ENCODE measurements around the gene TIPRL. TPM values are rescaled to one million over a fixed set of nuclear protein-coding genes. Genes with fewer than 3 reads are reported as not detected.

TIPRL gene
- total and polyA plus RNA-seq, 9 of the 15 experiments (the other 6 are each of a cell fraction or from before 2014, with no cell fraction given) = 41.4 to 90.2 (median 69.9) TPM

DNA sequence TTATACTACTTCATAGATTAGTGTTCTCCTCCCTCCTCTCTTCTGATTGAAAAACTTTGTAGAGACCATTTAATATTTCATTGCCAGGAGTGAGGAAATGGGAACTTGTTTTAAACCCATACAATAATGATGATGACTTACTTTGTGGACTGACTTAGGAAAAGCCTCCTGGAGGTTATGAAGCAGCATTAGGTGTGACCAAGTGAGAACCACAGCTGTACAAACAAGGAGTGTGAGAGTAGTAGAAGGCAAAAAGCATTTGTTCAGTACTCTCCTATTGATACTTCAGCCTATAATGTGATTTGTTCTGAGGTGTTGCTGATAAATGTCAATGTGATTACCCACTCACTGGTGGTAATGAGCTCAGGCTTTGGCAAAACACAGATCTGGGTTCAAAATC, 8.4 kb downstream of the TIPRL start:
- ChIA-PET CTCF (ENCODE audit: low intra/inter-chr PET ratio) (no interaction called here), POLR2A (interaction anchor here (1.1 to 1.2 kb wide), 3 partner anchors 31 to 55 kb away, joined by 3 to 6 read pairs (median 3); no protein-coding TSS in a partner anchor)
- DNase-seq (ENCODE audit: extremely low read depth in 1 of 4, low spot score in 3 of 4) = no peak

DNA sequence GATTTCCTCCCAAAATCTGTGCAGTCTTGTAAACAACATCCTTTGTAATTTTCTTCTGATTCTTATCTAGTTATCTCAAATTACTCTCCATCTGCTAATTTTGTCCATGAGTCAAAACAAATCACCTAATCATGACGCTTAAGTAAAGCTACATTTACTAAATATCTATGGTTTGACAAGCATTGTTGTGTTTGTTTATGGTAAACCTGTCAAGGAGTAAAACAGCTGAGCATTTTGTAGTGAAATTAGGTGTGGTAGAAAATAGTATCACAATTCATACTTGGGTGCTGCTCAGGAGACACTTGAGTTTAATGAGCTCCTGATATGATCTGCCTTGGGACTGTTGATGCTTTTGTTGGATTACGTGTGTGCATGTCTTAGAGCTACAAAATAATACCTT, 11.6 kb downstream of the TIPRL start:
- no peak overlapping the region for H3K27ac ChIP-seq (ENCODE audit: extremely low read depth, low read depth, low read length)
- no peak overlapping the region for H2AFZ ChIP-seq (ENCODE audit: low read depth, low read length)
- FAIRE-seq (no peak), ATAC-seq (no peak), DNase-seq (ENCODE audit: extremely low read depth in 1 of 4, low spot score in 3 of 4) (no peak)
- 65% methylated on average over 2 of the region's 2 CpGs for WGBS (ENCODE audit: insufficient coverage, low coverage, missing lambda C conversion rate)
- H4K20me1 ChIP-seq (replicated peaks; ENCODE audit: control insufficient read depth, insufficient read depth, low read length) = no peaks in the 10 kb centered on the region
- peaks cover 0 to 6% of the 10 kb centered on the region in 2 experiments; a peak in 3 of 5 replicates for H3K4me1 ChIP-seq (replicated peaks in 1 of 2; ENCODE audit: control insufficient read depth in 2 of 2, insufficient read depth in 2 of 2, low read length in 2 of 2)
- H3K9ac ChIP-seq (ENCODE audit: insufficient read depth in 1 of 2, low read depth in 2 of 2, low read length in 2 of 2) = no peak overlapping the region
- in situ Hi-C loops (cut with MboI) (no loop called here), intact Hi-C loops (cut with micrococcal nuclease) (no loop called here)
- ChIA-PET CTCF (ENCODE audit: low intra/inter-chr PET ratio) (no interaction called here), POLR2A (interaction anchor here (0.7 to 0.9 kb wide), 3 partner anchors 9 to 16 kb away, joined by 3 read pairs; no protein-coding TSS in a partner anchor)
- H3K9me1 ChIP-seq (ENCODE audit: control insufficient read depth, insufficient read depth, low read length) = no peaks in the 10 kb centered on the region
- no peak overlapping the region for H3K4me2 ChIP-seq (ENCODE audit: insufficient read depth, low read length)
- no TSS peak for BruUV-seq (replicated peaks)
- no peaks in the 10 kb centered on the region for H3K79me2 ChIP-seq (ENCODE audit: control insufficient read depth, insufficient read depth, low read length)
- H3K4me3 ChIP-seq = no peak overlapping the region
- TF ChIP-seq KLF13 (tag; IDR thresholded peaks at IDR 0.05; ENCODE audit: borderline replicate concordance, low read depth) (no peak), MBD2 (IDR thresholded peaks at IDR 0.05; ENCODE audit: borderline replicate concordance, low read depth) (no peak), STAG1 (CRISPR knock-in tag; IDR thresholded peaks at IDR 0.05; ENCODE audit: borderline replicate concordance) (no peak), FOXA3 (CRISPR knock-in tag; conservative IDR thresholded peaks at IDR 0.05 in 1 of 2, IDR thresholded peaks at IDR 0.05 in 1 of 2) (no peak), MXI1 (IDR thresholded peaks at IDR 0.05; ENCODE audit: low read depth, low read length) (no peak)
- TF ChIP-seq, protein P1, sequence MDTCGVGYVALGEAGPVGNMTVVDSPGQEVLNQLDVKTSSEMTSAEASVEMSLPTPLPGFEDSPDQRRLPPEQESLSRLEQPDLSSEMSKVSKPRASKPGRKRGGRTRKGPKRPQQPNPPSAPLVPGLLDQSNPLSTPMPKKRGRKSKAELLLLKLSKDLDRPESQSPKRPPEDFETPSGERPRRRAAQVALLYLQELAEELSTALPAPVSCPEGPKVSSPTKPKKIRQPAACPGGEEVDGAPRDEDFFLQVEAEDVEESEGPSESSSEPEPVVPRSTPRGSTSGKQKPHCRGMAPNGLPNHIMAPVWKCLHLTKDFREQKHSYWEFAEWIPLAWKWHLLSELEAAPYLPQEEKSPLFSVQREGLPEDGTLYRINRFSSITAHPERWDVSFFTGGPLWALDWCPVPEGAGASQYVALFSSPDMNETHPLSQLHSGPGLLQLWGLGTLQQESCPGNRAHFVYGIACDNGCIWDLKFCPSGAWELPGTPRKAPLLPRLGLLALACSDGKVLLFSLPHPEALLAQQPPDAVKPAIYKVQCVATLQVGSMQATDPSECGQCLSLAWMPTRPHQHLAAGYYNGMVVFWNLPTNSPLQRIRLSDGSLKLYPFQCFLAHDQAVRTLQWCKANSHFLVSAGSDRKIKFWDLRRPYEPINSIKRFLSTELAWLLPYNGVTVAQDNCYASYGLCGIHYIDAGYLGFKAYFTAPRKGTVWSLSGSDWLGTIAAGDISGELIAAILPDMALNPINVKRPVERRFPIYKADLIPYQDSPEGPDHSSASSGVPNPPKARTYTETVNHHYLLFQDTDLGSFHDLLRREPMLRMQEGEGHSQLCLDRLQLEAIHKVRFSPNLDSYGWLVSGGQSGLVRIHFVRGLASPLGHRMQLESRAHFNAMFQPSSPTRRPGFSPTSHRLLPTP (IDR thresholded peaks at IDR 0.05; ENCODE audit: borderline replicate concordance, extremely low read depth, insufficient read length) = no peak
- TF ChIP-seq, protein P2, sequence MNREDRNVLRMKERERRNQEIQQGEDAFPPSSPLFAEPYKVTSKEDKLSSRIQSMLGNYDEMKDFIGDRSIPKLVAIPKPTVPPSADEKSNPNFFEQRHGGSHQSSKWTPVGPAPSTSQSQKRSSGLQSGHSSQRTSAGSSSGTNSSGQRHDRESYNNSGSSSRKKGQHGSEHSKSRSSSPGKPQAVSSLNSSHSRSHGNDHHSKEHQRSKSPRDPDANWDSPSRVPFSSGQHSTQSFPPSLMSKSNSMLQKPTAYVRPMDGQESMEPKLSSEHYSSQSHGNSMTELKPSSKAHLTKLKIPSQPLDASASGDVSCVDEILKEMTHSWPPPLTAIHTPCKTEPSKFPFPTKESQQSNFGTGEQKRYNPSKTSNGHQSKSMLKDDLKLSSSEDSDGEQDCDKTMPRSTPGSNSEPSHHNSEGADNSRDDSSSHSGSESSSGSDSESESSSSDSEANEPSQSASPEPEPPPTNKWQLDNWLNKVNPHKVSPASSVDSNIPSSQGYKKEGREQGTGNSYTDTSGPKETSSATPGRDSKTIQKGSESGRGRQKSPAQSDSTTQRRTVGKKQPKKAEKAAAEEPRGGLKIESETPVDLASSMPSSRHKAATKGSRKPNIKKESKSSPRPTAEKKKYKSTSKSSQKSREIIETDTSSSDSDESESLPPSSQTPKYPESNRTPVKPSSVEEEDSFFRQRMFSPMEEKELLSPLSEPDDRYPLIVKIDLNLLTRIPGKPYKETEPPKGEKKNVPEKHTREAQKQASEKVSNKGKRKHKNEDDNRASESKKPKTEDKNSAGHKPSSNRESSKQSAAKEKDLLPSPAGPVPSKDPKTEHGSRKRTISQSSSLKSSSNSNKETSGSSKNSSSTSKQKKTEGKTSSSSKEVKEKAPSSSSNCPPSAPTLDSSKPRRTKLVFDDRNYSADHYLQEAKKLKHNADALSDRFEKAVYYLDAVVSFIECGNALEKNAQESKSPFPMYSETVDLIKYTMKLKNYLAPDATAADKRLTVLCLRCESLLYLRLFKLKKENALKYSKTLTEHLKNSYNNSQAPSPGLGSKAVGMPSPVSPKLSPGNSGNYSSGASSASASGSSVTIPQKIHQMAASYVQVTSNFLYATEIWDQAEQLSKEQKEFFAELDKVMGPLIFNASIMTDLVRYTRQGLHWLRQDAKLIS (CRISPR knock-in tag; IDR thresholded peaks at IDR 0.05) = no peak
- H3K36me3 ChIP-seq (ENCODE audit: control insufficient read depth, insufficient read depth, low read length) = peaks cover 66% of the 10 kb centered on the region
- H3K9me3 ChIP-seq (replicated peaks; ENCODE audit: control insufficient read depth, insufficient read depth, low read depth, low read length) = no peaks in the 10 kb centered on the region
- H3K27me3 ChIP-seq (ENCODE audit: control insufficient read depth in 2 of 2, insufficient read depth in 2 of 2, low read length in 2 of 2) = no peaks in the 10 kb centered on the region

More for the DNA sequence above, 8.4 kb downstream of the TIPRL start:
- Histone ChIP-seq H3K4me3 (no peak overlapping the region), H3K79me2 (ENCODE audit: control insufficient read depth, insufficient read depth, low read length) (peaks cover 18% of the 10 kb centered on the region), H3K9ac (ENCODE audit: insufficient read depth in 1 of 2, low read depth in 2 of 2, low read length in 2 of 2) (no peak overlapping the region), H3K27me3 (ENCODE audit: control insufficient read depth in 2 of 2, insufficient read depth in 2 of 2, low read length in 2 of 2) (no peaks in the 10 kb centered on the region), H3K9me1 (ENCODE audit: control insufficient read depth, insufficient read depth, low read length) (no peaks in the 10 kb centered on the region), H2AFZ (ENCODE audit: low read depth, low read length) (no peak overlapping the region), H4K20me1 (replicated peaks; ENCODE audit: control insufficient read depth, insufficient read depth, low read length) (no peaks in the 10 kb centered on the region), H3K4me2 (ENCODE audit: insufficient read depth, low read length) (no peak overlapping the region), H3K4me1 (replicated peaks in 1 of 2; ENCODE audit: control insufficient read depth in 2 of 2, insufficient read depth in 2 of 2, low read length in 2 of 2) (no peaks in the 10 kb centered on the region; a peak in 1 of 5 replicates), H3K36me3 (ENCODE audit: control insufficient read depth, insufficient read depth, low read length) (peaks cover 60% of the 10 kb centered on the region), H3K9me3 (replicated peaks; ENCODE audit: control insufficient read depth, insufficient read depth, low read depth, low read length) (no peaks in the 10 kb centered on the region), H3K27ac (ENCODE audit: extremely low read depth, low read depth, low read length) (no peak overlapping the region)
- FAIRE-seq (no peak), ATAC-seq (no peak)
- in situ Hi-C loops (cut with MboI) = no loop called here
- no peak for TF ChIP-seq SMAD1 (IDR thresholded peaks at IDR 0.05; ENCODE audit: low read depth, low read length, partially characterized antibody)
- intact Hi-C loops (cut with micrococcal nuclease) = no loop called here
- no TSS peak for BruUV-seq (replicated peaks)
